ENCODE measurements around the gene SLC8A2.

GRCh38 chr19:47445527-47445926, 26.2 kb downstream of the SLC8A2 start:
- TF ChIP-seq CTCF (conservative IDR thresholded peaks at IDR 0.05; ENCODE audit: low read length) (no peak), EZH2phosphoT487 (IDR thresholded peaks at IDR 0.05; ENCODE audit: borderline replicate concordance, low read depth, low read length) (no peak)

All from OCI-LY7 (cell line).